ENCODE data around the gene MPPED1. TPM values are rescaled to one million over a fixed set of nuclear protein-coding genes. Genes with fewer than 3 reads are reported as not detected.

The MPPED1 gene
- total and polyA plus RNA-seq, 4 donors = 0.89 to 6.5 (median 4.1) TPM

GRCh38 chr22:43540529-43540923, 128.7 kb downstream of the MPPED1 start:
- no peak for DNase-seq (ENCODE audit: low spot score)

More at GRCh38 chr22:43540529-43540923, 128.7 kb downstream of the MPPED1 start:
- Histone ChIP-seq H3K9ac (ENCODE audit: low read depth in 1 of 2, low read length in 2 of 2) (no peak overlapping the region), H3K36me3 (ENCODE audit: control insufficient read depth in 4 of 4, insufficient read depth in 3 of 4, low read depth in 1 of 4, low read length in 3 of 4) (no peaks in the 10 kb centered on the region), H3K9me3 (ENCODE audit: control insufficient read depth in 4 of 4, low read length in 3 of 4) (no peaks in the 10 kb centered on the region), H3K27me3 (ENCODE audit: control insufficient read depth in 4 of 4, insufficient read depth in 4 of 4, low read length in 3 of 4) (no peaks in the 10 kb centered on the region), H3K4me1 (ENCODE audit: control insufficient read depth in 4 of 4, insufficient read depth in 4 of 4, low read length in 3 of 4) (no peaks in the 10 kb centered on the region), H3K27ac (ENCODE audit: low read depth in 1 of 2, low read length in 2 of 2) (no peak overlapping the region), H3K4me3 (ENCODE audit: low read depth in 1 of 3, low read length in 3 of 3) (no peak overlapping the region)
- 82% methylated on average over 4 of the region's 4 CpGs for WGBS
- TF ChIP-seq ZBTB33 (IDR thresholded peaks at IDR 0.05) (no peak), TAF1 (conservative IDR thresholded peaks at IDR 0.05) (no peak), YY1 (IDR thresholded peaks at IDR 0.05) (no peak), SP1 (IDR thresholded peaks at IDR 0.05) (no peak), FOXA1 (IDR thresholded peaks at IDR 0.05) (no peak), RAD21 (IDR thresholded peaks at IDR 0.05) (no peak), HNF4G (IDR thresholded peaks at IDR 0.05) (no peak), RXRA (IDR thresholded peaks at IDR 0.05) (no peak), FOXA2 (IDR thresholded peaks at IDR 0.05) (no peak), JUND (IDR thresholded peaks at IDR 0.05) (no peak), GABPA (IDR thresholded peaks at IDR 0.05 in 1 of 2, conservative IDR thresholded peaks at IDR 0.05 in 1 of 2) (no peak), NR2F2 (IDR thresholded peaks at IDR 0.05) (no peak), HNF4A (conservative IDR thresholded peaks at IDR 0.05) (no peak), EGR1 (IDR thresholded peaks at IDR 0.05; ENCODE audit: low read depth in 2 of 2) (no peak), REST (IDR thresholded peaks at IDR 0.05) (no peak), MAX (IDR thresholded peaks at IDR 0.05) (no peak)
- TF ChIP-seq, protein P1, sequence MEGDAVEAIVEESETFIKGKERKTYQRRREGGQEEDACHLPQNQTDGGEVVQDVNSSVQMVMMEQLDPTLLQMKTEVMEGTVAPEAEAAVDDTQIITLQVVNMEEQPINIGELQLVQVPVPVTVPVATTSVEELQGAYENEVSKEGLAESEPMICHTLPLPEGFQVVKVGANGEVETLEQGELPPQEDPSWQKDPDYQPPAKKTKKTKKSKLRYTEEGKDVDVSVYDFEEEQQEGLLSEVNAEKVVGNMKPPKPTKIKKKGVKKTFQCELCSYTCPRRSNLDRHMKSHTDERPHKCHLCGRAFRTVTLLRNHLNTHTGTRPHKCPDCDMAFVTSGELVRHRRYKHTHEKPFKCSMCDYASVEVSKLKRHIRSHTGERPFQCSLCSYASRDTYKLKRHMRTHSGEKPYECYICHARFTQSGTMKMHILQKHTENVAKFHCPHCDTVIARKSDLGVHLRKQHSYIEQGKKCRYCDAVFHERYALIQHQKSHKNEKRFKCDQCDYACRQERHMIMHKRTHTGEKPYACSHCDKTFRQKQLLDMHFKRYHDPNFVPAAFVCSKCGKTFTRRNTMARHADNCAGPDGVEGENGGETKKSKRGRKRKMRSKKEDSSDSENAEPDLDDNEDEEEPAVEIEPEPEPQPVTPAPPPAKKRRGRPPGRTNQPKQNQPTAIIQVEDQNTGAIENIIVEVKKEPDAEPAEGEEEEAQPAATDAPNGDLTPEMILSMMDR (IDR thresholded peaks at IDR 0.05; ENCODE audit: low read depth, low read length, missing input control) = no peak
- TF ChIP-seq, protein P2, sequence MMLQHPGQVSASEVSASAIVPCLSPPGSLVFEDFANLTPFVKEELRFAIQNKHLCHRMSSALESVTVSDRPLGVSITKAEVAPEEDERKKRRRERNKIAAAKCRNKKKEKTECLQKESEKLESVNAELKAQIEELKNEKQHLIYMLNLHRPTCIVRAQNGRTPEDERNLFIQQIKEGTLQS (IDR thresholded peaks at IDR 0.05) = no peak

All from liver (tissue), 9 donors.